ENCODE measurements around the gene SNAPC1. TPM values are rescaled to one million over a fixed set of nuclear protein-coding genes. Genes with fewer than 3 reads are reported as not detected.

The SNAPC1 gene
- total and polyA plus RNA-seq, 2 of the 13 experiments (the other 11 are each of a cell fraction or from before 2014, with no cell fraction given), result 2.6 to 8.5 TPM

- H3K4me3 ChIP-seq (replicated peaks in 1 of 3; ENCODE audit: insufficient read depth in 1 of 3, low read depth in 2 of 3, low read length in 3 of 3), result no peak overlapping the region; a peak in 1 of 6 replicates
- in situ Hi-C loops (cut with HindIII; ENCODE audit: extremely low pct_ligation_motif_present, low pct_unique_long_range_greater_than_20kb), result no loop called here
- 60% methylated on average over 4 of the region's 4 CpGs for WGBS (ENCODE audit: low lambda C conversion rate)
- CTCF ChIA-PET (ENCODE audit: low intra/inter-chr PET ratio, low total read pairs), result no interaction called here
- no peaks in the 10 kb centered on the region for H3K36me3 ChIP-seq (replicated peaks in 1 of 2; ENCODE audit: control insufficient read depth in 1 of 2, insufficient read depth in 2 of 2, low read length in 2 of 2)
- H4K20me1 ChIP-seq (ENCODE audit: insufficient read depth, low read length), result peaks cover 90% of the 10 kb centered on the region
- no TSS peak for BruUV-seq (replicated peaks)
- FAIRE-seq (no peak), ATAC-seq (no peak), DNase-seq (ENCODE audit: low spot score) (no peak)
- intact Hi-C loops (cut with micrococcal nuclease; ENCODE audit: unreplicated experiment), result loop anchor here (5.0 kb wide), 1 partner anchor 152 kb away; no protein-coding TSS in a partner anchor
- no peak overlapping the region for H3K9ac ChIP-seq (ENCODE audit: insufficient read depth, low read depth, low read length)
- peak overlapping the region; percentile 40; the same call in 1 of the 2 replicates for H3K4me2 ChIP-seq (ENCODE audit: low read depth, low read length)
- POLR2A ChIA-PET, result interaction anchor here (0.7 to 3.1 kb wide), 5 partner anchors 16 to 176 kb away, joined by 3 to 15 read pairs (median 4); partner anchors contain the start of gene HIF1A
- H3K27me3 ChIP-seq (ENCODE audit: control insufficient read depth in 1 of 2, insufficient read depth in 2 of 2, low read length in 2 of 2), result no peaks in the 10 kb centered on the region
- H3K79me2 ChIP-seq (ENCODE audit: insufficient read depth, low read length), result peaks cover 97% of the 10 kb centered on the region
- peaks cover 90% of the 10 kb centered on the region for H3K4me1 ChIP-seq (ENCODE audit: insufficient read depth, low read length)
- no peak overlapping the region for H3K27ac ChIP-seq (ENCODE audit: extremely low read length, insufficient read depth, low read length)
- TF ChIP-seq NR1H2 (CRISPR knock-in tag; IDR thresholded peaks at IDR 0.05; ENCODE audit: borderline replicate concordance, low read depth) (no peak), SAP130 (CRISPR knock-in tag; IDR thresholded peaks at IDR 0.05; ENCODE audit: low read depth) (no peak), PHF21A (CRISPR knock-in tag; IDR thresholded peaks at IDR 0.05) (no peak), SRF (IDR thresholded peaks at IDR 0.05; ENCODE audit: low read depth, low read length) (peak; percentile 66; the same call in 1 of the 2 replicates), ZNF350 (CRISPR knock-in tag; IDR thresholded peaks at IDR 0.05; ENCODE audit: borderline replicate concordance, low read depth) (no peak), ZNF800 (CRISPR knock-in tag; IDR thresholded peaks at IDR 0.05) (0 out of 2 replicates have a peak, but pooled peaks have one; percentile 8), ZNF652 (CRISPR knock-in tag; IDR thresholded peaks at IDR 0.05; ENCODE audit: borderline replicate concordance, low read depth) (no peak), SYNCRIP (IDR thresholded peaks at IDR 0.05; ENCODE audit: insufficient read depth, low read depth, low read length) (no peak), NRL (CRISPR knock-in tag; IDR thresholded peaks at IDR 0.05; ENCODE audit: borderline replicate concordance) (no peak), ZSCAN22 (CRISPR knock-in tag; IDR thresholded peaks at IDR 0.05) (no peak), TEF (CRISPR knock-in tag; IDR thresholded peaks at IDR 0.05) (no peak), CBX2 (IDR thresholded peaks at IDR 0.05; ENCODE audit: low read depth, low read length) (no peak), CBX2 (CRISPR knock-in tag; IDR thresholded peaks at IDR 0.05; ENCODE audit: low read depth) (no peak), FOXP1 (IDR thresholded peaks at IDR 0.05) (no peak), FOXP1 (CRISPR knock-in tag; IDR thresholded peaks at IDR 0.05) (peak; percentile 42; the same call in 1 of the 2 replicates), KLF6 (CRISPR knock-in tag; IDR thresholded peaks at IDR 0.05) (no peak), SOX5 (CRISPR knock-in tag; IDR thresholded peaks at IDR 0.05; ENCODE audit: borderline replicate concordance) (peak; percentile 7; the same call in 1 of the 2 replicates), SOX13 (IDR thresholded peaks at IDR 0.05) (no peak), SOX13 (CRISPR knock-in tag; conservative IDR thresholded peaks at IDR 0.05 in 1 of 2, IDR thresholded peaks at IDR 0.05 in 1 of 2) (peak in 1 of 2 experiments; percentile 52; a peak in 1 of 4 replicates), ZFP41 (CRISPR knock-in tag; IDR thresholded peaks at IDR 0.05; ENCODE audit: borderline replicate concordance) (no peak)
- H2AFZ ChIP-seq (ENCODE audit: low read length), result no peak overlapping the region
- no peaks in the 10 kb centered on the region for H3K9me3 ChIP-seq (ENCODE audit: low read length)
Observed at GRCh38 chr14:61713724-61714437, 48.3 kb upstream of the SNAPC1 start.
